ENCODE data around the gene SLC5A10.
"Not testable (repeated sequence)": the region's sequence is repeated elsewhere in the genome, so short reads cannot be mapped to it uniquely, and the experiment has no call there.

Gene SLC5A10

DNA sequence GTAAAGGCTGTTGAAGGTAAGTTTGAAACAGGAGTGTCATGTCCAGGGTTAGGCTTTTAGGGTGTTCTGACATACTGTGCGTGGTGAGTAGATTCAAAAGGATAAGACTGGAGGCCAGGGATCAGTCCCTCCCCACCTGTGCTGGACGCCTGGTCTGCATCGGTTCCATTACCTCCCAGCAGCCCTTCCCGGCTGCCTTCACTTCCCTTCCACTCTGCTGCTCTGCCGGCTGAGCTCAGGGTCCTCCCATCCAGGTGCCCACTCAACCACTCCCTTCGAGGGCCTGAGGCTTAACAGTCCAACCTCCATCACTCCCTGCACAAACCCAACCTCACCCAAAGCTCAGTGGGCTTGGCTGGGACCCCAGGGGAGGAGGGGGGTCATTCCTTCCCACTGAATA, 4.1 kb upstream of the SLC5A10 start:
- DNase-seq = no peak

DNA sequence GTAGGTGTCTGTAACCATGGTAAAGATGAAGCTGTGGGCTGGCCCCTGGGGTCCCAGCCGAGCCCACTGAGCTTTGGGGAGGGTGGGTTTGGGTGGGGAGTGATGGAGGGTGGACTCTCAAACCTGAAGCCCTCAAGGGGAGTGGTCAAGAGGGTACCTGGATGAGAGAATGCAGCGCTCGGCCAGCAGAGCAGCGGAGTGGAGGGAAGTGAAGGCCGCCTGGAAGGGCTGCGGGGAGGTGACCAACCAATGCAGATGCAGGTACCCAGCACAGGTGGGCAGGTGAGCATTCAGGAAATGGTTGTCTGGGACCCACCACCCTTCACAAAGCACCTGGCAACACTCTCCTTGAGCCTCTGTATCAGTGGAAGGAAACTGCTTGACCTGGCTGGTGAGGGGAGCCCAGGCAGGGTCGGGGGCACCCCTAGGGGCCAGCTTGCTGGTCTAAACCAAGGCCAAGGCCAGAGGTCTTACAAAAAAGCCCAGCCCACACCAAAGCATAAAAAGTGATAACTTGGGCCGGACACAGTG, 3.4 kb upstream of the SLC5A10 start:
- DNase-seq = no peak

DNA sequence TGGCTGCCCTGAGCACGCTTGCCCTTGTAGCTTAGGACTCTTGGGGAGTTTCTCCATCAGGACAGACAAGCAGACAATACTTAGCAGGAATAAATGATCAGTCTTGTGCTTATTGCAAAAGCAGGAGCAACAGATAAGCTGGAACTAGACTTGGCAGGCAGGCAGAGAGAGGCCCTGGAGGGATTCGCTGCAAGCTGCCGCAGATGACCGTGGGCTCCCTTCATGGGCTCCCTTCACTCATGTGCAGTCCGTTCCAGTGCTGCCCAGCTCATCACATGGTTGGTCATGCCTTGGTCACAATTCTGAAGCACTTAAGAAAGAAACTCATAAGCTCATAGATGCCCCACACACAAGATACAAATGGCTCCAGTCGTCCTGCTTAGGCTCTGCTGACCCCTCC, 2.4 kb upstream of the SLC5A10 start:
- DNase-seq = no peak

DNA sequence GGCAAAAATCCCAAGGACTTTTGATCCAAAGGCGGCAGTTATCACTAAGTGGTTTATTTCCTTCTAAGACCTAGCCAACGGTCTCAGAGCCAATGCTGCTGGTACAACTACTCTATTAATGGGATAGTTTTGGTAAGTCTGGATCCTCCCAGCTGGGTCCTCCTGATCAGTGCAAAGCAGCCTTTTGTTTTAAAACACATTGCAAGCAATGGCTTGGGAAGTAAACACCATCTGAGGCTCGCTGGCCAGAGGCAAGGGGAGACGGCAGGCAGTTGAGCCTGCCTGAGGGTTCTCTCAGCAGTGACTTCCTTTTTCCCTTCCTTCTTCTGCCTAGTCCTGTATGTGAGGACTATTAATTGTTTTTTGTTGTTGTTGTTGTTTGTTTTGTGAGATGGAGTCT, 1.6 kb upstream of the SLC5A10 start:
- no peak for DNase-seq

DNA sequence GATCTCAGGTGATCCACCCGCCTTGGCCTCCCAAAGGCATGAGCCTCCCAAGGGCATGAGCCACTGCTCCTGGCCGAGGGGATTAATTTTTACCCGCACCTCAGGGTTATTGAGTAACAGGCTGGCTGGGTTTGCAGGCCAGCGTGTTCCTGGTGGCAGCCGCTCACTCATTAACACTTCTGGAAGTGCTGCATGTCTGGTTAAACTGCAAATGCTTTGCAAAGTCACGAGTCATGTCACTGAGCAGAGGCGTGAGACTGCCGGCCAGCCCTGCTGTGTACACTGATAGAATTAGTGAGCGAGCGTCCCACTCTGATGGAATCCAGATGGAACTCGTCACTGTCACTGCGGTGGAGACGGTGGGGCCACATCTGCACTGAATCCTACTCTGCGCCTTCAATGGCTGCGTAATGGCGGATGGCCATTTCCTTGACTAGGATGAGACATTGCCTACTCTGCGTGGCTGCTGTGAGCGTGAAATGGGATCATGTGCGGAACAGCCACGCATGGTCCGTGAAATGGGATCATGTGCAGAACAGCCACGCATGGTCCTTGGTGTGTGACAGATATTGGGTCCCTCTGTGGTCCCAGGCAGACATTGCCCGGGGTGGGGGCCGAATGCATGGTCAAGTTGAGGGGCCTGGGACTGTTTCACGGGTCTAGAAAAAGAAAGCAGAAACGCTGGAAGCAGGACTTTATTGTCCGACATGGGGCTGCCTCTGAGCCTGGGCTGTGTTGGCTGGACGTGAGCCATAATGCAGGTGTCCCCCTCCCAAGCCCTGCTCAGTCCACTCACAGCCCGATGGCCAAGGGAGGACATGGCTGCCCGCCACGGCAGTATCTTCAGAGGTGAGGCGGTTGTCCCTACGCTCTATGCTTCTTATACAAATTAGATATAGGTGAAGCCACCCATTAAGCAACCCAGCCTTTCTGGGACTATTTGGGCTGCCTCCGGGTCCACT, 740 bp upstream of the SLC5A10 start:
- DNase-seq = no peak

DNA sequence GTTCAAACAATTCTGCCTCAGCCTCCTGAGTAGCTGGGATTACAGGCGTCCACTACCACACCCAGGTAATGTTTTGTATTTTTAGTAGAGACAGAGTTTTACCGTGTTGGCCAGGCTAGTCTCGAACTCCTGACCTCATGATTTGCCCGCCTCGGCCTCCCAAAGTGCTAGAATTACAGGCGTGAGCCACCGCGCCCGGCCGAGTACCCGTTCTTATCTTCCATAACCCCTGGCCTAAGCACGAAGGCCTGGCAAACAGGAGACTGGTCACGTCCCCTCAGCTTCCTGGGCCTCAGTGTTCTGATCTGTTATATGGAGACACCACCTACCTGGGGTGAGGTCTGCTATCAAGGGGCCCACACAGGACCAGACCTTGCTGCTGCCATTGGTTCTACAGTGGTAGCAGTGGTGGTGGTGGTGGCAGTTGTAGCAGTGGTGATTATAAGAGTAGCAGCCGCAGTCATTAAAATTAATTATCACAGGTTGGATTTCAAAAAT, 1.3 kb downstream of the SLC5A10 start:
- no peak for DNase-seq

DNA sequence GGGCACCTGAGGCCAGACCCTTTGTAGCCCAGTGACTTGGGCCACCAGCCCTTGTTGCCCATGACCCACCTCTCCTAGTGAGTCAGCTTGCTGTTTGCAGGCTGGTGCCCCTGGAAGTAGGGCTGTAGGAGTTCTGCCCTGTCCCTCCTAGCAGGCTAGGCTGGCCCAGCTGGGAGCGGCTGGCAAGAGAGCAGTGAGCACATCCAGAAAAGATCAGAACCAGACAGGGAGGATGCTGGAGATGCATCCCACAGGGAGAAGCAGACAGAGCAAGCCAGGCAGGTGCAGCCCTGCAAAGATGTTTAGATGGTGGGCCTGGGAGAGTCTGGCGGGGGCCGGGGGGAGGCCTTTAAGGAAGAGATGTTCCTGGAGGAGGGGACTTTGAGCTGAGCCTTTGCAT, 2.4 kb downstream of the SLC5A10 start:
- DNase-seq = no peak

DNA sequence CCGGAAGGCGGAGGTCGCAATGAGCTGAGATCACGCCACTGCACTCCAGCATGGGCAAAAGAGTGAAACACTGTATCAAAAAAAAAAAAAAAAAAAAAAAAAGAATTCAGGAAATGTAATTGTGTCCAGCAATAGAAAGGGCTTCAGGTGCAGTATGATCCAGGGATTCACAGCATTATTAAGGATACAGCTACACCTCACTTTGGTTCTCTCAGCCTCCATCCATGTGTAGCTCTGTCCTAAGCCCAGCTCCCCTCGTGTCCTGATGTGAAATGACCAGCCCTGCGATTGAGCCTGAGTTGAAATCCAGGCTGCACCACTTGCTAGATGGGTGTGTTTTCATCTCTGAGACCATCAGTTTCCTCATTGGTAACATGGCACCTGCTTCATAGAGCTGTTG, 3.0 kb downstream of the SLC5A10 start:
- no peak for DNase-seq

DNA sequence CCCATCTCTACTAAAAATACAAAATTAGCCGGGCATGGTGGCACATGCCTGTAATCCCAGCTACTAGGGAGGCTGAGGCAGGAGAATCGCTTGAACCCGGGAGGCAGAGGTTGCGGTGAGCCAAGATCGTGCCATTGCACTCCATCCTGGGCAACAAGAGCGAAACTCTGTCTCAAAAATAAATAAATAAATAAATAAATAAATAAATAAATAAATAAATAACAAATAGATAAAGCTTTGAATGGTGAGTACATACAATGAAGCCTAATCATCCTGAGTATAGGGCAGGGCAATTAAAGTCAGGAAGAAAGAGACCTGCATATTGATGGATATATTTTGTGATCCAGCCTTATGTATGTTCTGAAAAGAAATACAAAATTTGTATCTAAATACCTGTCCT, 4.1 kb downstream of the SLC5A10 start:
- not testable (repeated sequence) for DNase-seq

DNA sequence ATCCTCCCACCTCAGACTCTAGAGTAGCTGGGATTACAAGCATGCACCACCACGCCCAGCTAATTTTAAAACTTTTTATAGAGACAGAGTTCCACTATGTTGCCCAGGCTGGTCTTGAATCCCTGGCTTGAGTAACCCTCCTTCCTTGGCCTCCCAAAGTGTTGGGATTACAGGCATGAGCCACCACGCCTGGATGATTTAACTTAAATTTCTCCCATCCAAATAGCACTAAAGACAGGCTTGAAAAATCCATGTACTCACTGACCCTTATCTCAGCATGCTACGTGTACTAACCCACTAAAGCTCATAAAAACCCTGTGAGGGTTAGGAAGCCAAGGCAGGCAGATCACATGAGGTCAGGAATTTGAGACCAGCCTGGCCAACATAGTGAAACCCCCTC, 4.6 kb downstream of the SLC5A10 start:
- no peak for DNase-seq

DNA sequence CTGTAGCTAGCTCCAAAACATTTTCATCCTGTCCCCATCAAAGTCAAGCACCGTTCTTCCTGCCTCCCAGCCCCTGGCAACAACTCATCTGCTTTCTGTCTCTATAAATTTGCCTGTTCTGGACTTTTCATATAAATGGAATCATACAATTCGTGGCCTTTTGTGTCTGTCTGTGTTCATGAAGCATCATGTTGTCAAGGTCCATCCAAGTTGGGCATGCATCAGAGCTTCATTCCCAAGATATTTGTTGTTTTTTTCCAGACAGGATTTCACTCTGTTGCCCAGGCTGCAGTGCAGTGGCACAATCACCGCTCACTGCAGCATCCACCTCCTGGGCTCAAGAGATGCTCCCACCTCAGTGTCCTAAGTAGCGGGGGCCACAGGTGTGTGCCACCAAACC, 5.9 kb downstream of the SLC5A10 start:
- no peak for DNase-seq

DNA sequence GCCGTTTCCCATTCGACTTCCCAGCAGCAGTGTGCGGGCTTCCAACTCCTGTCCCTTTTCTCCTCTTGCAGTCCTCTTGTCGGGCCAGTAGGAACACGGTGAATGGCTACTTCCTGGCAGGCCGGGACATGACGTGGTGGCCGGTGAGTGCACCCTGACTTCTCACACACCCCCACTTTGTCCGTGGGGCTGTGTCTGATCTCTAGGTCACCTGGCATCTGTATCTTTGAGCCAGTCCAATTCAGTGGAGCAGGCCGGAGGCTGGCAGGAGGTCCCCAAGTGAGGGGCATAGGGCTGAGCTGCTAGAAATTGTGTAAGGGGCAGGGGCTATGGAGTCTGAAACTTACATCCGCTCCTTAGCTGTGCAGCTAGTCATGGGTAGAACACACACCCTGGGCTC, 6.6 kb downstream of the SLC5A10 start:
- DNase-seq = no peak

DNA sequence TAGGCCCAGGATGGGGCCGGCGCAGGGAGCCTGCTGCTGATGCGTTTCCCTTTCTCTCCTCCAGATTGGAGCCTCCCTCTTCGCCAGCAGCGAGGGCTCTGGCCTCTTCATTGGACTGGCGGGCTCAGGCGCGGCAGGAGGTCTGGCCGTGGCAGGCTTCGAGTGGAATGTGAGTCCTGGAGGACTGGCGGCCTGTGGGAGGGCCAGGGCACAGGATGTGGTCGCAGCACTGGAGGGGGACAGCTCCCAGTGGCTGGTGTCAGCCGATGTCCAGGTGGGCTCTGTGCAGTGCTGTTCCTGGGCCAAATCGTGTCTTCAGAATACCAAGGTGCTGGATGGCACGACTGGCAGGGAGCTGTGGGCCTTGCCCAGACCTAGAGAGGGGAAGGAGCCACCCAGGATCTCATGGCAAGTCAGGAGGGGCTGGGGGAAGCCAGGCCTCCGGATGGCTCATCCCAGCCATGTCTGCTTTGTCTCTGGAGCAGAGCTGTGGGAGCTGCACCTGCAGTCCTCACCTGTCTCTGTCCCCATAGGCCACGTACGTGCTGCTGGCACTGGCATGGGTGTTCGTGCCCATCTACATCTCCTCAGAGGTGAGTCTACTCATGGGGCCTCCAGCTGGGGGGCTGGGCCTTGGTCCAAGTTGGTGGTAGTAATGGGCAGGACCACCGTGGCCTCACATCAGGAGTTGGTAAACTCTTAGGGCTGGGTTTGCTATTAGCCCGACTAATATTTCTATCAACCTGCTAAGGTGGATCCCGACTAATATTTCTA, 7.3 kb downstream of the SLC5A10 start:
- DNase-seq = no peak

DNA sequence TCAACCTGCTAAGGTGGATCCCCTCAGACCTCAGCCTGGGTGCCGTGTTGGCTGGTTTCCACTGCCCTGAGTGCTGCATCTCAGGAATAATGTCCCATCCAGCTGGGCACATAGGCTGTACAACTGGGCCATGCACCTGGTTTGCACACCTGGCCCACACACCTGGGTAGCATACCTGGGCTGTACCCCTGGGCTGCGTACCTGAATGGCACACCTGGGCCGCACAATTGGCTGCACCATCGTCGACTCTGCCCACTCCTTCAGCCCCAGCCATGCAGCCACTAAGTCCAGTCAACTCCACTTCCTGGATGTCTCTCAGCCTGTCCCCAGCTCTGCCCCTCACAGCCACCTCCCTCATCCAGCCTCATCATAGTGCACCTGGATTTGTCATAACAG, 7.9 kb downstream of the SLC5A10 start:
- no peak for DNase-seq

DNA sequence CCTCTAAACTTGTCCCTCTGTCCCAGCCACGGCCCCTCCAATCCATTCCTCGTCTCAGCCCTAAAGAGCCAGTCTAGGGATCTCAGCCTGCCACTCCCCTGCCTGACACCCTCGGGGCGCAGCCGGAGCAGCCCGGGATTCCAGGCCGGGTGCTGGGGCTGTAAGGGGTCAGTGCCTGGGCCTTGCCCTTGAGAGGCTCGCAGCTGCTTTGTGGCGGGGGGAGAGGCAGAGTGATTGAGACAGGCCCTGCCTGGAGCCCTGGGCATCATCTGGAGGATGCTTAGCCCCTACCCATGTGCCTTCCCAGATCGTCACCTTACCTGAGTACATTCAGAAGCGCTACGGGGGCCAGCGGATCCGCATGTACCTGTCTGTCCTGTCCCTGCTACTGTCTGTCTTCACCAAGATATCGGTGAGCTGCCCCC, 8.3 kb downstream of the SLC5A10 start:
- no peak for DNase-seq

DNA sequence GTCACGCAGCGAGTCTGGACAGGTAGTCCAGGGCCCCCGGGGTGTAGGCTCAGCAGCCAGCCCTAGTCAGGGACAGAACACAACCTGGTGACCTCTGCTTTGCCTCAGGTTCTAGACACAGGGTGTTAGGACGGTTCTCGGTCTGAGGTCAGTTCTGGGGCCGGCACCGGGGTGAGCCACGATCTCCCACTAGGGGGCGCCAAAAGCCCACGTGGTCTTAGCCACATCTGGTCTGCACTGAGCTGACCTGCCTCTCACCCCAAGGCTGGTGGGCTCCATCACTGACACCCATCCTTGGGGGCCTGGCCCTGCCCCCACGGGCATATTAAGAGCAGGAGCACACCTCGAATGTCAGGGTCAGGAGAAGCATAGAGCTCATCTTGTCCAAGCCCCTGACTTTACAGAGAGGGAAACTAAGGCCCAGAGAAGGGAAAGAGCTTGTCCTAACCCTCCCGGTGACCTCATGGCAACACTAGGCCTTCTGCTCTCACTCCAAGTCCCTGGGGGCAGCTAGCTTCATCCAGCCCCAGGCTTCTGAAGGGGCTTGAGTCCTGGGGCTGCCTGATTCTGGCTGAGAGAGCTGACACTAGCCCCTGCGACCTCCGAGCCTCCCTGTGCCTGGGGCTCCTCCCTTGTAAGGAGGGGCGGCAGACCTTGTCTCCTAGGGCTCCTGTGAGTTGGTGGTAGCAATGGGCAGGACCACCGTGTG, 9.0 kb downstream of the SLC5A10 start:
- DNase-seq = peak; percentile 54

DNA sequence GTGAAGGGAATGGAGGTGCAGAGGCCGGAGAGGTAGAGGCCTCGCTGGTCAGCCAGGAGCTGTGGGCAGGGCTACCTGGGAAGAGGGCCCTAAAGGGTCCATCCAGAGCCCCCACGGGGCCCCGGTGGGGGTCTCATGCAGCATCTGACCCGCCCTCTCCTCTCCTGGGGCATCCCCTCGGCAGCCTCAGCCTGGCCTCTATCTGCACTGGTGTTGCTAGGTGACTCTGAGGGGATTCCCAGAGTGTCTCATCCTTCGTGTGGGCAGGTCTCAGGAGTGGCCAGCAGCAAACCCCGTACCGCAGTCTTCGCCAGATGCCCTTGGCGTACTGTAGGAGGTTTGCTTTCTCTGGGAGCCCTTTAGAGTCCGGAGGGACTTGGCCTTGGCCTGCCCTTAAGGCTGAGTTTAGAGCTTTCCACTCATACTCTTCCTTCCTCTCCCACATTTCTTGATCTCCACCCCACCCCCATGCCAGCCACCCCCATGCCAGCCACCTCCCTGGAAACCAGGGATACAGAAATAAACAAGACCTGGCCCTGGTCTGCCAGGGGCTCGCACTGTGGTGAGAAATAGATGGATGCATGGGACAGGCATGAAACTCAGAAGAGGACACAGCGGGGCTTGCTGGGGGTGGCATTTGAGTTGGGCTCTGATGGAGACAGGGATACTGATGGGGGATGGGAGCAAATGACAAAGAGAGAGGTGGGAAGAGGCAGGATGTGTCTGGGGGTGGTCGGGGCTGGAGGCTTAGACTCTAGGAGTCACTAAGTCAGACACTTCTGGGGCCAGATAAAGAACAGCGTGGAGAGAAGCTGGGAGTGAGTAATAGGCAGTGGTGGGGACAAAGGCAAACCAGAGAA, 9.9 kb downstream of the SLC5A10 start:
- no peak for DNase-seq

DNA sequence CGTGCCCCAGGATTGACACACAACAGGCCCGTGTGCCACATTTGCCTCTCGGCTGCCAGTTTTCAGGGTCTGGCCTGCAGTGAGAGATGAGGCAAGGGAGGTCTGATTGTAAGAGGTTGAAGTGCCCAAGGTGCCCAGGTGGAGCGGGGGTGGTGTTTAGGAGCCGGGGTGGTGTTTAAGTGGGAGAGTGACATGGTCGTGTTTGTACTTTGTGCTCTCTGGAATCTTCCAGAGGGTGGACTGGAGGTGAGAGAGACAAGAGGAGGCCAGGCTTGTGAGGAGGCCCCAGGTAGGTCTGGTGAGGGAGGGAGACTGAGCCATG, 10.5 kb downstream of the SLC5A10 start:
- DNase-seq = no peak

DNA sequence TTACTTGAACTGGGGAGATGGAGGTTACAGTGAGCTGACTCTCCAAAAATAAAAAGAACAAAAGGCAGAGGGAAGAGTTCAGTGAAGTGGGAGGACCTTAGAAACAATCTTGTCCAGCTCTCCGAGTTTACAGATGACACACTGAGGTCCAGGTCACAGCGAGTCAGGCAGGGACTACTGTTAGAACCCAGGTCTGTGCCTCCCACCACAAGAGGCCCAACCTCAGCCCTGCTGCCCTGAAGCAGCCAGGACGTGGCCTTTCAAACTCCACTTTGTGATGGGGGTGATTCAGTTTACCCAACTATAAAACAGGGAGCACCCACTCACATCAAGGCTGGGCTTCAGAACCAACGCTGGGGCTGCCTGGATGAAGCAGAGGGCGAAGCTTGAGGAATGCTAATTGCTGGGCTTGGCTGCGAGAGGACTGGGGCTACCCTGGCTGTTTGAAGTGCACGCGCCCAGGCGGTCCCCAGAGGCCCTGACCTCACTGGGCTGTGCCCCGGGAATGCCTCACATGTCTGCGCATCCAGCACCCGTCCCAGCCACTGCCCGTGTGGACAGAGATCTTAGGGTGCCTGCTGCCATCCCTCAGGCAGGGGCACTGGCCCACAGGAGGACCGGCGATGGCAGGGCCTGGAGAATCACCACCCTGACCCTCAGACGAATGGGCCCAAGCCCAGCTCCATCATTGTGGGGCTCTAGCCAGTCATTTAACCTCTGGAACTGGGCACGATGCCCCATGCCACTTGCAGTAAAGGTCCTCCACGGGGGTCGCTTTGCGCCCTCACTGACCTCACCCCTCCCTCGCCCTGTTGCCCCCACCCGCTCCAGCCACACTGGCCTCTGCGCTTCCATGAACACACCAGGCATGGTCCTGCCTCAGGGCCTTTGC, 11.4 kb downstream of the SLC5A10 start:
- DNase-seq = no peak

DNA sequence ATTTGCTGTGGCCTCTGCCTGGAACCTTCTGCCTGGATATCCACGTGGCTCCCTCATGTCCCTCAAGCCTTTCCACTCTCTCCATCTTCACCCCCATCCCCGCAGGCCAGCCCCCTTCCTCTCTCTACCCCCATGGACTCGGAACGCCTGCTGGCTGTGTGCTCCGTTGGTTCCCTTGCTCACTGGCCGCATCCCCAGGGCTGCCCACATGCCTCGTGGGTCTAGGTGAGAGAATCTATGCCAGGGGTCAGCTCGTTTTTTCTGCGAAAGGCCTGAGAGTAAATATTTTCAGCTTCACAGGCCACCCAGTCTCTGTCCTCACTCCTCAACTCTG, 12.0 kb downstream of the SLC5A10 start:
- no peak for DNase-seq

DNA sequence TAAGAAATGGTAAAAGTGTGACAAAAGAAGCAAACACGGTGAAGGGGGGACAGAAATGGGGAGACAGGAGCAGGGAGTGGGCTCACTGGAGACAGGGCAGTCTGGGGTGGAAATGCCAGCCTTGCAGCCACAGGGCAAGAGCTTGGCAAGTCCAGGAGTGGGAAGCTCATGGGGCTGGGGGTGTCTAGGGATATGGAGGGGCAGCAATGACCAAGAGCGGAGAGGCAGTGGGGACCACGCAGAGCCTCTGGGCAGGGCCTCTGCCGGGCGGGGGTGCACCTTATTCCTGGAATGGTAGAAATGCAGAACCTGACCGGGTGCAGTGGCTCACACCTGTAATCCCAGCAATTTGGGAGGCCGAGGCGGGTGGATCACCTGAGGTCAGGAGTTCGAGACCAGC, 12.6 kb downstream of the SLC5A10 start:
- no peak for DNase-seq

All from fibroblast of skin of abdomen (primary cell).